HepG2 (cell line): ENCODE measurements around the gene TAF3. TPM values are rescaled to one million over a fixed set of nuclear protein-coding genes. Genes with fewer than 3 reads are reported as not detected.
A peak's percentile ranks its signal among the peaks of the same experiment; 100 is the strongest.

Experiments used
- IKZF4 ChIP-seq: sonication (generic); formaldehyde crosslinking; IDR thresholded peaks from 2 replicates; pipeline ENCODE4 v1.5.1; 2020; ENCODE audit warnings: borderline replicate concordance, mild to moderate bottlenecking, low read depth, missing genetic modification reagents; ENCODE audit errors: not compliant biosample characterization
- KLF16 ChIP-seq, 2 experiments: sonication (generic) in 1 of 2; formaldehyde crosslinking in 1 of 2; IDR thresholded peaks; 2 replicates each; pipeline versions ENCODE4 v1.6.1 to v1.8.0; 2016 to 2023; ENCODE audit warnings: missing genetic modification reagents in 2 of 2, missing compliant biosample characterization in 1 of 2
- RBM22 ChIP-seq: fragments of 200-400 bp; formaldehyde crosslinking; optimal IDR thresholded peaks from 2 replicates; pipeline ENCODE3; 2017; ENCODE audit warnings: mild to moderate bottlenecking, low read length, moderate library complexity
- REPIN1 ChIP-seq: sonication (generic); formaldehyde crosslinking; IDR thresholded peaks from 2 replicates; pipeline ENCODE4 v1.8.0; 2022; ENCODE audit warnings: missing genetic modification reagents, low read depth, mild to moderate bottlenecking, borderline replicate concordance
- RFXAP ChIP-seq: sonication (generic); formaldehyde crosslinking; IDR thresholded peaks from 2 replicates; pipeline ENCODE4 v1.4.0; 2020; ENCODE audit warnings: missing genetic modification reagents, borderline replicate concordance
- ZNF263 ChIP-seq: sonication (generic); formaldehyde crosslinking; IDR thresholded peaks from 2 replicates; pipeline ENCODE4 v1.4.0; 2020; ENCODE audit warnings: missing genetic modification reagents
- ZNF451 ChIP-seq: sonication (generic); formaldehyde crosslinking; IDR thresholded peaks from 2 replicates; pipeline ENCODE4 v1.5.0; 2020; ENCODE audit warnings: mild to moderate bottlenecking, missing genetic modification reagents
- ZNF510 ChIP-seq: sonication (generic); formaldehyde crosslinking; IDR thresholded peaks from 2 replicates; pipeline ENCODE4 v1.4.0; 2020; ENCODE audit warnings: low read depth, mild to moderate bottlenecking, missing genetic modification reagents
- ZNF549 ChIP-seq: sonication (generic); formaldehyde crosslinking; IDR thresholded peaks from 2 replicates; pipeline ENCODE4 v1.5.0; 2020; ENCODE audit warnings: missing genetic modification reagents
- ZNF660 ChIP-seq: sonication (generic); formaldehyde crosslinking; IDR thresholded peaks from 2 replicates; pipeline ENCODE4 v1.5.1; 2020; ENCODE audit warnings: mild to moderate bottlenecking, low read depth, missing genetic modification reagents, borderline replicate concordance
- ZNF709 ChIP-seq: sonication (generic); formaldehyde crosslinking; IDR thresholded peaks from 2 replicates; pipeline ENCODE4 v1.5.0; 2020; ENCODE audit warnings: mild to moderate bottlenecking, missing genetic modification reagents
- ZNF761 ChIP-seq: sonication (generic); formaldehyde crosslinking; conservative IDR thresholded peaks from 2 replicates; pipeline ENCODE4 v1.4.0; 2020; ENCODE audit warnings: mild to moderate bottlenecking, missing genetic modification reagents
- ZNF788 ChIP-seq: sonication (generic); formaldehyde crosslinking; IDR thresholded peaks from 2 replicates; pipeline ENCODE4 v1.5.0; 2020; ENCODE audit warnings: mild to moderate bottlenecking, missing genetic modification reagents, borderline replicate concordance
- ZNF816 ChIP-seq: sonication (generic); formaldehyde crosslinking; IDR thresholded peaks from 2 replicates; pipeline ENCODE4 v1.8.0; 2022; ENCODE audit warnings: missing genetic modification reagents, mild to moderate bottlenecking, borderline replicate concordance
- polyA plus RNA-seq, 8 experiments: library from polyadenylated mRNA; depleted of rRNA in 3 of 8; stranded (reverse) in 7 of 8; unstranded in 1 of 8; fragments of >200 nt; fragmentation: Illumina TruSeq in 4 of 8; extraction: Trizol in 4 of 8; gene quantifications; 2 replicates each; pipeline versions ENCODE4 v1.2.1 to v1.2.3, GENCODE V29; 2011 to 2016; ENCODE audit warnings: low read depth in 4 of 8, missing spikeins in 1 of 8, mixed read lengths in 1 of 8; ENCODE audit not compliant: insufficient read depth in 1 of 8
- total RNA-seq, 5 experiments: library from RNA; depleted of rRNA; stranded (reverse); fragments of >200 nt; fragmentation: Illumina TruSeq; extraction: Trizol; gene quantifications; 2 replicates each; pipeline ENCODE4 v1.2.3, GENCODE V29; 2016; ENCODE audit warnings: low read depth in 1 of 5
- TF ChIP-seq, protein P1 (sequence below): sonication (generic); formaldehyde crosslinking; IDR thresholded peaks from 2 replicates; pipeline ENCODE4 v1.9.0; 2021; ENCODE audit warnings: missing genetic modification reagents, mild to moderate bottlenecking, borderline replicate concordance
- TF ChIP-seq, protein P2 (sequence below): sonication (generic); formaldehyde crosslinking; IDR thresholded peaks from 2 replicates; pipeline ENCODE4 v1.4.0; 2020; ENCODE audit warnings: missing genetic modification reagents
- TF ChIP-seq, protein P3 (sequence below): sonication (generic); formaldehyde crosslinking; IDR thresholded peaks from 2 replicates; pipeline ENCODE4 v1.4.0; 2020; ENCODE audit warnings: mild to moderate bottlenecking, missing genetic modification reagents
- TF ChIP-seq, protein P4 (sequence below): sonication (generic); formaldehyde crosslinking; conservative IDR thresholded peaks from 2 replicates; pipeline ENCODE4 v1.8.0; 2022; ENCODE audit warnings: mild to moderate bottlenecking, moderate library complexity, missing genetic modification reagents

The TAF3 gene
- total and polyA plus RNA-seq, 2 of the 13 experiments (the other 11 are each of a cell fraction or from before 2014, with no cell fraction given), result 1.7 to 2.9 TPM

DNA sequence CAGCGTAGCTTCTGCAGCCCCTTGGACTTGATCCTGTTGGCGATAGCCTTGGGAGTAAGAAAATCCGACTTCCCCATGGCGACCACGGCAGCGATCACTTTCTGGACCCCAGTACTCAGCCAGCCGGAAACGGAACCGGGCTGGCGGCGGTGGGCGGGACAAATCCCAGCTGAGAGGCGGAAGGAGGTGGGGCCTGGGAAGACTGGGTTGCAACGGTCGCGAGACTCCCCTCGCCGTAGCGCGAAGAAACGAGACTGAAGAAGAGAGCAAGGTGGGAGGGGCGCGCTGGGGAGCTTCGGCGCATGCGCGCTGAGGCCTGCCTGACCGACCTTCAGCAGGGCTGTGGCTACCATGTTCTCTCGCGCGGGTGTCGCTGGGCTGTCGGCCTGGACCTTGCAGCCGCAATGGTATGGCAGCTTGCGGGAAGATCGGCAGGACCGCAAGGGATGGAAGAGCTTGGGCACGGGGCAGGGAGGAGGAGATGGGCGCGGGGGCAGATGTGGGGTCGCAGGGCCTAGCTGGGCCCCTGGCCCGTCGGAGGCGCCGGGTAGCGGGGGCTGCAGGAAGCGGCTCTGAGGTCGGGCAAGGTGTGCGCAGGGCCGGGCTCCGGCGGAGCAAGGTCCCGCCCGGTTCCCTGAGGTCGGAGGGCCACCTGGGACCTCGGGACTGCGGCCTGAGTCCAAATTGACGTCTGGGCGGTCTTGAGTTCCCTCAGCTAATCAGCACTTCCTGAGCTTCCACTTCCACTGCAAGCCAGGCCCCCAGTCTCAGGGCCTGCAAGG, 30.3 kb upstream of the TAF3 start, which contains the start of the genes ATP5F1C and KIN (continued):
- TF ChIP-seq, protein P1, sequence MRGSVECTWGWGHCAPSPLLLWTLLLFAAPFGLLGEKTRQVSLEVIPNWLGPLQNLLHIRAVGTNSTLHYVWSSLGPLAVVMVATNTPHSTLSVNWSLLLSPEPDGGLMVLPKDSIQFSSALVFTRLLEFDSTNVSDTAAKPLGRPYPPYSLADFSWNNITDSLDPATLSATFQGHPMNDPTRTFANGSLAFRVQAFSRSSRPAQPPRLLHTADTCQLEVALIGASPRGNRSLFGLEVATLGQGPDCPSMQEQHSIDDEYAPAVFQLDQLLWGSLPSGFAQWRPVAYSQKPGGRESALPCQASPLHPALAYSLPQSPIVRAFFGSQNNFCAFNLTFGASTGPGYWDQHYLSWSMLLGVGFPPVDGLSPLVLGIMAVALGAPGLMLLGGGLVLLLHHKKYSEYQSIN (CRISPR knock-in tag), result 0 out of 2 replicates have a peak, but pooled peaks have one; percentile 70
- TF ChIP-seq RFXAP (no peak), ZNF709 (CRISPR knock-in tag) (peak; percentile 75; the same call in 1 of the 2 replicates), ZNF761 (CRISPR knock-in tag) (peak; percentile 71; the same call in 1 of the 2 replicates), ZNF660 (CRISPR knock-in tag) (0 out of 2 replicates have a peak, but pooled peaks have one; percentile 58), ZNF510 (CRISPR knock-in tag) (0 out of 2 replicates have a peak, but pooled peaks have one; percentile 93), ZNF549 (CRISPR knock-in tag) (no peak), ZNF263 (CRISPR knock-in tag) (no peak), ZNF451 (CRISPR knock-in tag) (no peak; the same call in 1 of the 2 replicates), ZNF816 (no peak), KLF16 (CRISPR knock-in tag; IDR thresholded peaks at IDR 0.05) (peak in 1 of 2 experiments; percentile 83; a peak in 2 of 4 replicates), IKZF4 (peak; percentile 16), REPIN1 (CRISPR knock-in tag) (peak; percentile 70; the same call in 1 of the 2 replicates), ZNF788 (CRISPR knock-in tag) (no peak), RBM22 (no peak)
- TF ChIP-seq, protein P2, sequence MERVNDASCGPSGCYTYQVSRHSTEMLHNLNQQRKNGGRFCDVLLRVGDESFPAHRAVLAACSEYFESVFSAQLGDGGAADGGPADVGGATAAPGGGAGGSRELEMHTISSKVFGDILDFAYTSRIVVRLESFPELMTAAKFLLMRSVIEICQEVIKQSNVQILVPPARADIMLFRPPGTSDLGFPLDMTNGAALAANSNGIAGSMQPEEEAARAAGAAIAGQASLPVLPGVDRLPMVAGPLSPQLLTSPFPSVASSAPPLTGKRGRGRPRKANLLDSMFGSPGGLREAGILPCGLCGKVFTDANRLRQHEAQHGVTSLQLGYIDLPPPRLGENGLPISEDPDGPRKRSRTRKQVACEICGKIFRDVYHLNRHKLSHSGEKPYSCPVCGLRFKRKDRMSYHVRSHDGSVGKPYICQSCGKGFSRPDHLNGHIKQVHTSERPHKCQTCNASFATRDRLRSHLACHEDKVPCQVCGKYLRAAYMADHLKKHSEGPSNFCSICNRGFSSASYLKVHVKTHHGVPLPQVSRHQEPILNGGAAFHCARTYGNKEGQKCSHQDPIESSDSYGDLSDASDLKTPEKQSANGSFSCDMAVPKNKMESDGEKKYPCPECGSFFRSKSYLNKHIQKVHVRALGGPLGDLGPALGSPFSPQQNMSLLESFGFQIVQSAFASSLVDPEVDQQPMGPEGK, result peak; percentile 70
- TF ChIP-seq, protein P3, sequence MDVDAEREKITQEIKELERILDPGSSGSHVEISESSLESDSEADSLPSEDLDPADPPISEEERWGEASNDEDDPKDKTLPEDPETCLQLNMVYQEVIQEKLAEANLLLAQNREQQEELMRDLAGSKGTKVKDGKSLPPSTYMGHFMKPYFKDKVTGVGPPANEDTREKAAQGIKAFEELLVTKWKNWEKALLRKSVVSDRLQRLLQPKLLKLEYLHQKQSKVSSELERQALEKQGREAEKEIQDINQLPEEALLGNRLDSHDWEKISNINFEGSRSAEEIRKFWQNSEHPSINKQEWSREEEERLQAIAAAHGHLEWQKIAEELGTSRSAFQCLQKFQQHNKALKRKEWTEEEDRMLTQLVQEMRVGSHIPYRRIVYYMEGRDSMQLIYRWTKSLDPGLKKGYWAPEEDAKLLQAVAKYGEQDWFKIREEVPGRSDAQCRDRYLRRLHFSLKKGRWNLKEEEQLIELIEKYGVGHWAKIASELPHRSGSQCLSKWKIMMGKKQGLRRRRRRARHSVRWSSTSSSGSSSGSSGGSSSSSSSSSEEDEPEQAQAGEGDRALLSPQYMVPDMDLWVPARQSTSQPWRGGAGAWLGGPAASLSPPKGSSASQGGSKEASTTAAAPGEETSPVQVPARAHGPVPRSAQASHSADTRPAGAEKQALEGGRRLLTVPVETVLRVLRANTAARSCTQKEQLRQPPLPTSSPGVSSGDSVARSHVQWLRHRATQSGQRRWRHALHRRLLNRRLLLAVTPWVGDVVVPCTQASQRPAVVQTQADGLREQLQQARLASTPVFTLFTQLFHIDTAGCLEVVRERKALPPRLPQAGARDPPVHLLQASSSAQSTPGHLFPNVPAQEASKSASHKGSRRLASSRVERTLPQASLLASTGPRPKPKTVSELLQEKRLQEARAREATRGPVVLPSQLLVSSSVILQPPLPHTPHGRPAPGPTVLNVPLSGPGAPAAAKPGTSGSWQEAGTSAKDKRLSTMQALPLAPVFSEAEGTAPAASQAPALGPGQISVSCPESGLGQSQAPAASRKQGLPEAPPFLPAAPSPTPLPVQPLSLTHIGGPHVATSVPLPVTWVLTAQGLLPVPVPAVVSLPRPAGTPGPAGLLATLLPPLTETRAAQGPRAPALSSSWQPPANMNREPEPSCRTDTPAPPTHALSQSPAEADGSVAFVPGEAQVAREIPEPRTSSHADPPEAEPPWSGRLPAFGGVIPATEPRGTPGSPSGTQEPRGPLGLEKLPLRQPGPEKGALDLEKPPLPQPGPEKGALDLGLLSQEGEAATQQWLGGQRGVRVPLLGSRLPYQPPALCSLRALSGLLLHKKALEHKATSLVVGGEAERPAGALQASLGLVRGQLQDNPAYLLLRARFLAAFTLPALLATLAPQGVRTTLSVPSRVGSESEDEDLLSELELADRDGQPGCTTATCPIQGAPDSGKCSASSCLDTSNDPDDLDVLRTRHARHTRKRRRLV (CRISPR knock-in tag), result peak; percentile 73; the same call in 1 of the 2 replicates
- TF ChIP-seq, protein P4, sequence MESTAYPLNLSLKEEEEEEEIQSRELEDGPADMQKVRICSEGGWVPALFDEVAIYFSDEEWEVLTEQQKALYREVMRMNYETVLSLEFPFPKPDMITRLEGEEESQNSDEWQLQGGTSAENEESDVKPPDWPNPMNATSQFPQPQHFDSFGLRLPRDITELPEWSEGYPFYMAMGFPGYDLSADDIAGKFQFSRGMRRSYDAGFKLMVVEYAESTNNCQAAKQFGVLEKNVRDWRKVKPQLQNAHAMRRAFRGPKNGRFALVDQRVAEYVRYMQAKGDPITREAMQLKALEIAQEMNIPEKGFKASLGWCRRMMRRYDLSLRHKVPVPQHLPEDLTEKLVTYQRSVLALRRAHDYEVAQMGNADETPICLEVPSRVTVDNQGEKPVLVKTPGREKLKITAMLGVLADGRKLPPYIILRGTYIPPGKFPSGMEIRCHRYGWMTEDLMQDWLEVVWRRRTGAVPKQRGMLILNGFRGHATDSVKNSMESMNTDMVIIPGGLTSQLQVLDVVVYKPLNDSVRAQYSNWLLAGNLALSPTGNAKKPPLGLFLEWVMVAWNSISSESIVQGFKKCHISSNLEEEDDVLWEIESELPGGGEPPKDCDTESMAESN (CRISPR knock-in tag), result peak; percentile 74
